Fibroblast of pulmonary artery (primary cell): ENCODE measurements around the gene PRSS2.

Source experiments
- DNase-seq: peaks from one replicate; pipeline ENCODE4 v3.0.0-alpha.2; 2010; ENCODE audit warnings: low read depth
- H3K4me3 ChIP-seq: replicated peaks from 2 replicates; pipeline ENCODE4 v1.5.1; 2011; ENCODE audit warnings: low read depth, mild to moderate bottlenecking, control low read depth, low read length, moderate library complexity
- TF ChIP-seq, protein P1 (sequence below): IDR thresholded peaks from 2 replicates; pipeline ENCODE4 v1.5.1; 2011; ENCODE audit warnings: mild to moderate bottlenecking, control low read depth, low read length, inconsistent platforms; ENCODE audit errors: missing control alignments

The PRSS2 gene

DNA sequence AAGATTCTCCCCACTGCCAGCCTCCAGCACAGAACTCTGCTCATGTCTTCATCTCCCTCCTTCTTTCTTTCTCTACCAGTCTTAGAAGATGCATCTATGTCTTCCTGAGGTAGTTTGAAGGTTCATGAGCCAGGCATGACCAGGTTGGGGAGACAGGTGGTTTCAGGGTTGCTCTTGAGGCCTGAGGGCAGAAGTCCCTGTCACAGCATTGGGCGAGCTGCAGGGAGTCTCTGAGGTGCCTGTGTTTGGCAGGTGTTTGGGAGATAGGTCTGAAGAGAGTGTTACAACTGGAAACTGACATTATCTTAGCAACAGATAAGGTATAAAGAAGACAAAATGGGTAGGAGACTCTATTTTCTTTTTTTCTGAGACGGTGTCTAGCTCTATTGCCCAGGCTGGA lies 18.7 kb downstream of the PRSS2 start:
- no peak for DNase-seq
- TF ChIP-seq, protein P1, sequence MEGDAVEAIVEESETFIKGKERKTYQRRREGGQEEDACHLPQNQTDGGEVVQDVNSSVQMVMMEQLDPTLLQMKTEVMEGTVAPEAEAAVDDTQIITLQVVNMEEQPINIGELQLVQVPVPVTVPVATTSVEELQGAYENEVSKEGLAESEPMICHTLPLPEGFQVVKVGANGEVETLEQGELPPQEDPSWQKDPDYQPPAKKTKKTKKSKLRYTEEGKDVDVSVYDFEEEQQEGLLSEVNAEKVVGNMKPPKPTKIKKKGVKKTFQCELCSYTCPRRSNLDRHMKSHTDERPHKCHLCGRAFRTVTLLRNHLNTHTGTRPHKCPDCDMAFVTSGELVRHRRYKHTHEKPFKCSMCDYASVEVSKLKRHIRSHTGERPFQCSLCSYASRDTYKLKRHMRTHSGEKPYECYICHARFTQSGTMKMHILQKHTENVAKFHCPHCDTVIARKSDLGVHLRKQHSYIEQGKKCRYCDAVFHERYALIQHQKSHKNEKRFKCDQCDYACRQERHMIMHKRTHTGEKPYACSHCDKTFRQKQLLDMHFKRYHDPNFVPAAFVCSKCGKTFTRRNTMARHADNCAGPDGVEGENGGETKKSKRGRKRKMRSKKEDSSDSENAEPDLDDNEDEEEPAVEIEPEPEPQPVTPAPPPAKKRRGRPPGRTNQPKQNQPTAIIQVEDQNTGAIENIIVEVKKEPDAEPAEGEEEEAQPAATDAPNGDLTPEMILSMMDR, result no peak
- H3K4me3 ChIP-seq, result no peak overlapping the region

DNA sequence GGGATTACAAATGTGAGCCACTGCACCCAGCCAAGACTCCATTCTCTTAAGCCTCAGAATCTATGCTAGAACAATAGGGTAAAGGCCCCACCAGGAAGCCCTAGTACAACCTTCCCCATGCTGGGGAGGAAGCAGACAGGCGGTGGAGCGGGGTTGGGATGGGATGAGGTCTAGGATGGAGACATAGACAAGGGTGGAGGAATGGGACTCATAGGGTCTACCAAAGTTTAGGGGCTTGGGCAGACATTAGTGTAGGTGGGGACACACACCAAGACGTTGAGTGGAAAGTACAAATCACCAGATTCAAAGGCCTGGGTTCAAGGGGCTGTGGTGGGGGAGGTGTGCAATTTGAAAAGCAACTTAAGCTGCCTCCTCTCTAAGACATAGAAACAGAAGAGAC lies 19.3 kb downstream of the PRSS2 start:
- H3K4me3 ChIP-seq, result no peak overlapping the region
- TF ChIP-seq, protein P1, result no peak
- no peak for DNase-seq

DNA sequence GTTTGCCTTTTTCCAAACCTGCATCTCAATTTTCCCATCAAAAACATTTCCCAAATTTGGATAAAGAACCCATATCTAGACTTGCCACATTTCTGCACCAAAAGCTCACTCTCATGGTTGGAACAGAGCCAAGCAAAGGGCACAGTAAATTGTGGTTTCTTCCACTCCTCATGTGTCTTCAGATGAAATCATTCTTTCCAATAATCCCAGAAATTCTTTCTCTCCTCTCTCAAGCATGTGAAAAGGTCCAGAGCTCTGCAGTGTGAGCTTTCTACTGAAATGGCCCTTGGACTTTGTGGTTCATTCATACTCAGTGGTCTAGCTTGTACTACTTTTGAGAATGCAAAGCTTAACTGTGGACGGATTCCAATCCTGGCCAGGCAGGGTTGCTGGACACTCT lies 19.8 kb downstream of the PRSS2 start:
- DNase-seq, result no peak
- TF ChIP-seq, protein P1, result no peak
- no peak overlapping the region for H3K4me3 ChIP-seq

DNA sequence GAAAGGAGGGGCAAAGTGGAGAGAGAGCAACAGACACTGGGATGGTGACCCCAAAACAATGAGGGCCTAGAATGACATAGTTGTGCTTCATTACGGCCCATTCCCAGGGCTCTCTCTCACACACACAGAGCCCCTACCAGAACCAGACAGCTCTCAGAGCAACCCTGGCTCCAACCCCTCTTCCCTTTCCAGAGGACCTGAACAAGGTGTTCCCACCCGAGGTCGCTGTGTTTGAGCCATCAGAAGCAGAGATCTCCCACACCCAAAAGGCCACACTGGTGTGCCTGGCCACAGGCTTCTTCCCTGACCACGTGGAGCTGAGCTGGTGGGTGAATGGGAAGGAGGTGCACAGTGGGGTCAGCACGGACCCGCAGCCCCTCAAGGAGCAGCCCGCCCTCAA lies 20.7 kb downstream of the PRSS2 start:
- no peak overlapping the region for H3K4me3 ChIP-seq
- TF ChIP-seq, protein P1, result no peak
- no peak for DNase-seq

DNA sequence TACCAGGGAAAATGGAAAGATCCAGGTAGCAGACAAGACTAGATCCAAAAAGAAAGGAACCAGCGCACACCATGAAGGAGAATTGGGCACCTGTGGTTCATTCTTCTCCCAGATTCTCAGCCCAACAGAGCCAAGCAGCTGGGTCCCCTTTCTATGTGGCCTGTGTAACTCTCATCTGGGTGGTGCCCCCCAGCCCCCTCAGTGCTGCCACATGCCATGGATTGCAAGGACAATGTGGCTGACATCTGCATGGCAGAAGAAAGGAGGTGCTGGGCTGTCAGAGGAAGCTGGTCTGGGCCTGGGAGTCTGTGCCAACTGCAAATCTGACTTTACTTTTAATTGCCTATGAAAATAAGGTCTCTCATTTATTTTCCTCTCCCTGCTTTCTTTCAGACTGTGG lies 21.4 kb downstream of the PRSS2 start:
- H3K4me3 ChIP-seq, result no peak overlapping the region
- TF ChIP-seq, protein P1, result no peak
- no peak for DNase-seq

DNA sequence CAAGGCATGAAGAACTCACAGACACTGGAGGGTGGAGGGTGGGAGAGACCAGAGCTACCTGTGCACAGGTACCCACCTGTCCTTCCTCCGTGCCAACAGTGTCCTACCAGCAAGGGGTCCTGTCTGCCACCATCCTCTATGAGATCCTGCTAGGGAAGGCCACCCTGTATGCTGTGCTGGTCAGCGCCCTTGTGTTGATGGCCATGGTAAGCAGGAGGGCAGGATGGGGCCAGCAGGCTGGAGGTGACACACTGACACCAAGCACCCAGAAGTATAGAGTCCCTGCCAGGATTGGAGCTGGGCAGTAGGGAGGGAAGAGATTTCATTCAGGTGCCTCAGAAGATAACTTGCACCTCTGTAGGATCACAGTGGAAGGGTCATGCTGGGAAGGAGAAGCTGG lies 21.8 kb downstream of the PRSS2 start:
- no peak overlapping the region for H3K4me3 ChIP-seq
- TF ChIP-seq, protein P1, result no peak
- no peak for DNase-seq

DNA sequence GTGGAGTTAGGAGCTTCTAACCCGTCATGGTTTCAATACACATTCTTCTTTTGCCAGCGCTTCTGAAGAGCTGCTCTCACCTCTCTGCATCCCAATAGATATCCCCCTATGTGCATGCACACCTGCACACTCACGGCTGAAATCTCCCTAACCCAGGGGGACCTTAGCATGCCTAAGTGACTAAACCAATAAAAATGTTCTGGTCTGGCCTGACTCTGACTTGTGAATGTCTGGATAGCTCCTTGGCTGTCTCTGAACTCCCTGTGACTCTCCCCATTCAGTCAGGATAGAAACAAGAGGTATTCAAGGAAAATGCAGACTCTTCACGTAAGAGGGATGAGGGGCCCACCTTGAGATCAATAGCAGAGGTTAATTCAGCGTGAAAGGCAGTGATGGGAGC lies 22.4 kb downstream of the PRSS2 start:
- H3K4me3 ChIP-seq, result no peak overlapping the region
- no peak for DNase-seq
- TF ChIP-seq, protein P1, result no peak
